Aorta (tissue), 5 donors: ENCODE results near the gene IGHMBP2. TPM values are rescaled to one million over a fixed set of nuclear protein-coding genes. Genes with fewer than 3 reads are reported as not detected.

Experiments used
- ATAC-seq: fragments of 200-7000 bp; cut with Tn5 transposase; one replicate; pipeline ENCODE4 v1.9.1; 2022; ENCODE audit warnings: moderate library complexity; ENCODE audit not compliant: low FRiP score
- DNase-seq, 2 donors: peaks; one replicate each; pipeline ENCODE4 v3.0.0-alpha.2; 2020
- H3K27ac ChIP-seq, 2 donors: one replicate each; pipeline ENCODE4 v1.5.1; 2013; ENCODE audit warnings: low read length in 2 of 2, mild to moderate bottlenecking in 2 of 2, moderate library complexity in 2 of 2, control low read depth in 1 of 2, inconsistent platforms in 1 of 2, low read depth in 1 of 2
- H3K27me3 ChIP-seq, 2 donors: one replicate each; pipeline ENCODE4 v1.6.1; 2013; ENCODE audit warnings: control low read depth in 1 of 2, low read length in 1 of 2, mild to moderate bottlenecking in 1 of 2, moderate library complexity in 1 of 2; ENCODE audit not compliant: insufficient read depth in 2 of 2, control insufficient read depth in 1 of 2
- H3K36me3 ChIP-seq, 2 donors: one replicate each; pipeline ENCODE4 v1.6.1; 2013; ENCODE audit warnings: control low read depth in 1 of 2, low read length in 1 of 2, mild to moderate bottlenecking in 1 of 2; ENCODE audit not compliant: insufficient read depth in 2 of 2, control insufficient read depth in 1 of 2
- H3K4me1 ChIP-seq, 2 donors: one replicate each; pipeline ENCODE4 v1.6.1; 2013; ENCODE audit warnings: low read length in 2 of 2, control low read depth in 1 of 2, mild to moderate bottlenecking in 1 of 2, moderate library complexity in 1 of 2; ENCODE audit not compliant: insufficient read depth in 2 of 2, control insufficient read depth in 1 of 2
- H3K4me3 ChIP-seq, 2 donors: one replicate each; pipeline ENCODE4 v1.5.1; 2013; ENCODE audit warnings: low read length in 2 of 2, control low read depth in 1 of 2, mild to moderate bottlenecking in 1 of 2
- H3K9me3 ChIP-seq: one replicate; pipeline ENCODE4 v1.6.1; 2013; ENCODE audit warnings: mild to moderate bottlenecking, low read length; ENCODE audit not compliant: control insufficient read depth
- WGBS, 2 donors: extraction: QIAGEN DNeasy Blood & Tissue Kit; methylation state at CpG; one replicate each; pipeline ENCODE4 v1.1.7; 2013; 5-methylcytosine and 5-hydroxymethylcytosine counted together
- intact Hi-C, 2 donors: fragments of 100-400 bp; cut with DNase I; formaldehyde crosslinking; loops; one replicate each; pipeline versions ENCODE4 v1.14.2 to v1.15.0; 2022
- polyA plus RNA-seq, 2 donors: library from polyadenylated mRNA; stranded (reverse); fragments of 200-250 nt; gene quantifications; one replicate each; pipeline ENCODE4 v1.2.3, GENCODE V29; 2013
- total RNA-seq, 2 donors: library from RNA; stranded (reverse); fragmentation: NEBNext Ultra II Directional; extraction: Animal tissue kit (Norgen Biotek cat#: 25700); gene quantifications; one replicate each; pipeline ENCODE4 v1.2.1, GENCODE V29; 2021
- donor health status: healthy with polysubstance abuse.
- donor health status: Bipolar disorder and iron deficiency.
- donor health status: DM: no; HTN: no; CAD: no.
- donor health status: DM: no; HTN: no; CAD: no.
- donor health status: DM: yes; HTN: yes; CAD: no.

The IGHMBP2 gene
- total and polyA plus RNA-seq, 4 donors: 5.6 to 64.7 (median 29.1) TPM

- WGBS, 2 donors: 6 to 27% methylated on average over 6 of the region's 6 CpGs
- DNase-seq (peak in 1 of 2 donors; percentile 32), ATAC-seq (no peak)
- intact Hi-C loops: loop anchor here (5.0 to 10.0 kb wide), 2 partner anchors 84 to 116 kb away; partner anchors contain the start of genes MRGPRF (in 1 of the 2) and TPCN2 (in 1 of the 2)
- Histone ChIP-seq H3K9me3 (no peaks in the 10 kb centered on the region), H3K36me3 (peaks cover 0 to 6% of the 10 kb centered on the region in 2 donors), H3K4me3 (no peak overlapping the region), H3K27ac (peak overlapping the region in 1 of 2 donors; percentile 4), H3K4me1 (peaks cover 0 to 3% of the 10 kb centered on the region in 2 donors), H3K27me3 (no peaks in the 10 kb centered on the region)
Observed at GRCh38 chr11:68928136-68928880, 24.6 kb downstream of the IGHMBP2 start.

GRCh38 chr11:68929135-68929534 lies 25.4 kb downstream of the IGHMBP2 start:
- no peak for ATAC-seq
- Histone ChIP-seq H3K36me3 (peaks cover 0 to 6% of the 10 kb centered on the region in 2 donors), H3K4me1 (peaks cover 0 to 3% of the 10 kb centered on the region in 2 donors), H3K27ac (no peak overlapping the region), H3K27me3 (no peaks in the 10 kb centered on the region), H3K9me3 (no peaks in the 10 kb centered on the region), H3K4me3 (no peak overlapping the region)
- 91 to 94% methylated on average over 20 of the region's 20 CpGs for WGBS, 2 donors
- intact Hi-C loops: loop anchor here (5.0 to 10.0 kb wide), 2 partner anchors 83 to 116 kb away; partner anchors contain the start of genes MRGPRF (in 1 of the 2) and TPCN2 (in 1 of the 2)
- DNase-seq: peak in 1 of 2 donors; percentile 67

- intact Hi-C loops: loop anchor here (5.0 to 10.0 kb wide), 2 partner anchors 82 to 115 kb away; partner anchors contain the start of genes MRGPRF (in 1 of the 2) and TPCN2 (in 1 of the 2)
- Histone ChIP-seq H3K27ac (no peak overlapping the region), H3K4me3 (no peak overlapping the region), H3K4me1 (no peaks in the 10 kb centered on the region), H3K36me3 (peaks cover 0 to 6% of the 10 kb centered on the region in 2 donors), H3K9me3 (no peaks in the 10 kb centered on the region), H3K27me3 (no peaks in the 10 kb centered on the region)
- ATAC-seq (no peak), DNase-seq (peak in 1 of 2 donors; percentile 44)
- WGBS, 2 donors: 88 to 92% methylated on average over 16 to 20 of the region's 20 CpGs
Observed at GRCh38 chr11:68929706-68930570, 26.2 kb downstream of the IGHMBP2 start.

GRCh38 chr11:68930991-68931855 lies 27.5 kb downstream of the IGHMBP2 start:
- WGBS, 2 donors: 91% methylated on average over 21 of the region's 21 CpGs
- intact Hi-C loops: no loop called here

GRCh38 chr11:68931911-68932310 lies 28.2 kb downstream of the IGHMBP2 start:
- no peak for ATAC-seq
- H3K27me3 ChIP-seq: no peaks in the 10 kb centered on the region
- H3K36me3 ChIP-seq: peaks cover 0 to 9% of the 10 kb centered on the region in 2 donors
- H3K9me3 ChIP-seq: no peaks in the 10 kb centered on the region
- no peak overlapping the region for H3K4me3 ChIP-seq
- no peak overlapping the region for H3K27ac ChIP-seq
- H3K4me1 ChIP-seq: no peaks in the 10 kb centered on the region
- intact Hi-C loops: no loop called here
- 86 to 89% methylated on average over 17 of the region's 17 CpGs for WGBS, 2 donors
- no peak for DNase-seq

More at GRCh38 chr11:68930991-68931855, 27.5 kb downstream of the IGHMBP2 start:
- no peak overlapping the region for H3K27ac ChIP-seq
- no peaks in the 10 kb centered on the region for H3K4me1 ChIP-seq
- H3K36me3 ChIP-seq: peaks cover 0 to 6% of the 10 kb centered on the region in 2 donors
- ATAC-seq (no peak), DNase-seq (no peak)
- no peak overlapping the region for H3K4me3 ChIP-seq
- H3K9me3 ChIP-seq: no peaks in the 10 kb centered on the region
- H3K27me3 ChIP-seq: no peaks in the 10 kb centered on the region

- intact Hi-C loops: no loop called here
- ATAC-seq (no peak), DNase-seq (no peak)
- 84 to 85% methylated on average over 7 of the region's 7 CpGs for WGBS, 2 donors
- Histone ChIP-seq H3K9me3 (no peaks in the 10 kb centered on the region), H3K27me3 (no peaks in the 10 kb centered on the region), H3K36me3 (peaks cover 0 to 10% of the 10 kb centered on the region in 2 donors), H3K4me1 (no peaks in the 10 kb centered on the region), H3K4me3 (no peak overlapping the region), H3K27ac (no peak overlapping the region)
Observed at GRCh38 chr11:68932358-68932757, 28.7 kb downstream of the IGHMBP2 start.

GRCh38 chr11:68932933-68933577 lies 29.4 kb downstream of the IGHMBP2 start:
- H3K27me3 ChIP-seq: no peaks in the 10 kb centered on the region
- H3K4me1 ChIP-seq: no peaks in the 10 kb centered on the region
- H3K27ac ChIP-seq: no peak overlapping the region
- ATAC-seq (no peak), DNase-seq (no peak)
- 95% methylated on average over 24 of the region's 24 CpGs for WGBS, 2 donors
- no peak overlapping the region for H3K4me3 ChIP-seq
- H3K9me3 ChIP-seq: no peaks in the 10 kb centered on the region
- intact Hi-C loops: no loop called here
- peaks cover 0 to 12% of the 10 kb centered on the region in 2 donors for H3K36me3 ChIP-seq
